ENCODE measurements around the gene BNC2. TPM values are rescaled to one million over a fixed set of nuclear protein-coding genes. Genes with fewer than 3 reads are reported as not detected.

BNC2 gene
- total RNA-seq, 1 donor, result 53.9 TPM

DNA sequence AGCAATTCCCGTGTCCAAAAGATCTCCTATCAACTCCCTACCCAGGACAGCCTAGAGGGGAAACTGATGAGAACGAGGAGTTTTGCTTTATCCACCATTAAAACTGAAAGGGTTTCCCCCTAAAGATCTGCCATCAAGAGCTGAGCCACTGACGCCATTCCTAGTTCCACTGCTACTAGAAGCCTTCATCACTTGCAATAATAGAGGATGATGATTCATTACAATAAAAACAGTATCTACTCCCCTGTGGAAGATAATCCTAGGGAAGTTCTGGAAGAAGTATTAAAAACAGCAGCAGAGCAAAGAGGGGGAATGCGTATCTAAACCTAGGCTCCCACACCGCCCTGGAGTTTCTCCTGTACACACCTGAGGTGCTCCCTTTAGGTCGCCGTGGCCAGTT lies 394.5 kb downstream of the BNC2 start:
- DNase-seq (ENCODE audit: insufficient read length, low spot score, missing footprints), result peak; percentile 75
- H3K4me1 ChIP-seq (ENCODE audit: insufficient read depth, low read length), result peaks cover 11% of the 10 kb centered on the region
- H3K36me3 ChIP-seq (ENCODE audit: insufficient read depth, low read length), result peaks cover 10% of the 10 kb centered on the region
- H3K27me3 ChIP-seq (ENCODE audit: insufficient read depth, low read length), result no peaks in the 10 kb centered on the region
- H3K4me3 ChIP-seq (ENCODE audit: insufficient read depth, low read length), result no peak overlapping the region
- no peak overlapping the region for H3K27ac ChIP-seq (ENCODE audit: low read depth, low read length)
- H2AFZ ChIP-seq (ENCODE audit: low read length), result no peak overlapping the region
- no peaks in the 10 kb centered on the region for H3K9me3 ChIP-seq (ENCODE audit: low read depth, low read length)
- peak overlapping the region; percentile 33 for H3K4me2 ChIP-seq (ENCODE audit: insufficient read depth, low read length)
- no peaks in the 10 kb centered on the region for H4K20me1 ChIP-seq (ENCODE audit: insufficient read depth, low read length)
- peaks cover 5% of the 10 kb centered on the region for H3K79me2 ChIP-seq (ENCODE audit: insufficient read depth, low read length)
- TF ChIP-seq, protein P1, sequence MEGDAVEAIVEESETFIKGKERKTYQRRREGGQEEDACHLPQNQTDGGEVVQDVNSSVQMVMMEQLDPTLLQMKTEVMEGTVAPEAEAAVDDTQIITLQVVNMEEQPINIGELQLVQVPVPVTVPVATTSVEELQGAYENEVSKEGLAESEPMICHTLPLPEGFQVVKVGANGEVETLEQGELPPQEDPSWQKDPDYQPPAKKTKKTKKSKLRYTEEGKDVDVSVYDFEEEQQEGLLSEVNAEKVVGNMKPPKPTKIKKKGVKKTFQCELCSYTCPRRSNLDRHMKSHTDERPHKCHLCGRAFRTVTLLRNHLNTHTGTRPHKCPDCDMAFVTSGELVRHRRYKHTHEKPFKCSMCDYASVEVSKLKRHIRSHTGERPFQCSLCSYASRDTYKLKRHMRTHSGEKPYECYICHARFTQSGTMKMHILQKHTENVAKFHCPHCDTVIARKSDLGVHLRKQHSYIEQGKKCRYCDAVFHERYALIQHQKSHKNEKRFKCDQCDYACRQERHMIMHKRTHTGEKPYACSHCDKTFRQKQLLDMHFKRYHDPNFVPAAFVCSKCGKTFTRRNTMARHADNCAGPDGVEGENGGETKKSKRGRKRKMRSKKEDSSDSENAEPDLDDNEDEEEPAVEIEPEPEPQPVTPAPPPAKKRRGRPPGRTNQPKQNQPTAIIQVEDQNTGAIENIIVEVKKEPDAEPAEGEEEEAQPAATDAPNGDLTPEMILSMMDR (IDR thresholded peaks at IDR 0.05; ENCODE audit: extremely low read depth, low read depth, low read length), result no peak

DNA sequence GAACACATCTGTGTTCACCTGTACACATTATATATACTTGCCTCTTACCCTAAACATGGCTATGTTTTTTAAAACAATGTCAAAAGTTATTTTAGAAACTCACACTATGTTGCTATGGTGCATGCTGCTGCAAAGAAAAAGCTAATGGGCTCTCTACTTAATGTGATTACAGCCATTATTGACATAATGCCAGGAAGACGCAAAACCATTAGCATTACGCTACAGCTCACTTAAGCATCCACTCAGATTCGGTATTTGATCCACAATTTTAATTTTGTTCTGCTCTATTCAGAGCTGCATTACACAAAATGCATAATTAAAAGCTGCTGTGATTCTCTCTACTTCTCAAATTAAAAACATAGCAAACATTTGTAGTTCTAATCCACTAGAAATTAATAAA lies 395.2 kb downstream of the BNC2 start:
- Histone ChIP-seq H3K79me2 (ENCODE audit: insufficient read depth, low read length) (peaks cover 6% of the 10 kb centered on the region), H3K4me1 (ENCODE audit: insufficient read depth, low read length) (peaks cover 11% of the 10 kb centered on the region), H2AFZ (ENCODE audit: low read length) (no peak overlapping the region), H3K27ac (ENCODE audit: low read depth, low read length) (no peak overlapping the region), H4K20me1 (ENCODE audit: insufficient read depth, low read length) (no peaks in the 10 kb centered on the region), H3K27me3 (ENCODE audit: insufficient read depth, low read length) (no peaks in the 10 kb centered on the region), H3K4me3 (ENCODE audit: insufficient read depth, low read length) (no peak overlapping the region), H3K4me2 (ENCODE audit: insufficient read depth, low read length) (no peak overlapping the region), H3K36me3 (ENCODE audit: insufficient read depth, low read length) (peaks cover 10% of the 10 kb centered on the region), H3K9me3 (ENCODE audit: low read depth, low read length) (no peaks in the 10 kb centered on the region)
- TF ChIP-seq, protein P1 (IDR thresholded peaks at IDR 0.05; ENCODE audit: extremely low read depth, low read depth, low read length), result no peak
- DNase-seq (ENCODE audit: insufficient read length, low spot score, missing footprints), result no peak

DNA sequence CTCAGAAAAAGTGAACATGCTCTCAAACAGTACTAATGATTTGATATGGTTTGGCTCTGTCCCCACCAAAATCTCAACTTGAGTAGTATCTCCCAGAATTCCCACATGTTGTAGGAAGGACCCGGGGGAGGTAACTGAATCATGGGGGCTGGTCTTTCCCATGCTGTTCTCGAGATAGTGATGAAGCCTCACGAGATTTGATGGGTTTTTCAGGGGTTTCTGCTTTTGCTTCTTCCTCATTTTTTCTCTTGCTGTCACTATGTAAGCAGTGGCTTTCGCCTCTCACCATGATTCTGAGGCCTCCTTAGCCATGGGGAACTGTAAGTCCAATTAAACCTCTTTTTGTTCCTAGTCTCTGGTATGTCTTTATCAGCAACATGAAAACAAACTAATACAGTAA lies 401.3 kb downstream of the BNC2 start:
- H3K27me3 ChIP-seq (ENCODE audit: insufficient read depth, low read length), result no peaks in the 10 kb centered on the region
- H3K27ac ChIP-seq (ENCODE audit: low read depth, low read length), result no peak overlapping the region
- no peak for DNase-seq (ENCODE audit: insufficient read length, low spot score, missing footprints)
- no peak overlapping the region for H3K4me2 ChIP-seq (ENCODE audit: insufficient read depth, low read length)
- H3K36me3 ChIP-seq (ENCODE audit: insufficient read depth, low read length), result peaks cover 6% of the 10 kb centered on the region
- peaks cover 10% of the 10 kb centered on the region for H3K79me2 ChIP-seq (ENCODE audit: insufficient read depth, low read length)
- TF ChIP-seq, protein P1 (IDR thresholded peaks at IDR 0.05; ENCODE audit: extremely low read depth, low read depth, low read length), result no peak
- no peak overlapping the region for H2AFZ ChIP-seq (ENCODE audit: low read length)
- H3K4me3 ChIP-seq (ENCODE audit: insufficient read depth, low read length), result no peak overlapping the region
- H3K4me1 ChIP-seq (ENCODE audit: insufficient read depth, low read length), result no peaks in the 10 kb centered on the region
- H4K20me1 ChIP-seq (ENCODE audit: insufficient read depth, low read length), result no peaks in the 10 kb centered on the region
- H3K9me3 ChIP-seq (ENCODE audit: low read depth, low read length), result no peaks in the 10 kb centered on the region

DNA sequence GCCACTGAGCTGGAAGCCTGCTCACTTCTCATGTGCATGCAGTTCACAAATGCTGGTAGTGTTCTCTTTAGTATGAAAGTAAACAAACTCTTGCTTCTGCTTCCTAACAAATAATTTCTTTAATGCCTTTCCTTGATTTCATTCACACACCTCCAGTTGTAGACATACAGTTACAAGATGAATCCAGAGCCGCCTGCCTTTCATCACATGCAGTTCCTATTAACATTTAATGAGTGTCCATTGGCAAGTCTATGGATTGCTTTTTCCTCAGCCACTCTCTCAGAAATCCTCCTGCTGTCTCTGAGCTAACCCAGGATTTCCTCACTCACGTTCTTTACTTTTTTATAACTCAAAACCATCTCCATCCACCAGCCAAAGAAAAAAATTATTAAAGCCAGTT lies 408.6 kb downstream of the BNC2 start:
- Histone ChIP-seq H3K4me2 (ENCODE audit: insufficient read depth, low read length) (no peak overlapping the region), H3K27me3 (ENCODE audit: insufficient read depth, low read length) (no peaks in the 10 kb centered on the region), H3K79me2 (ENCODE audit: insufficient read depth, low read length) (peaks cover 35% of the 10 kb centered on the region), H3K4me1 (ENCODE audit: insufficient read depth, low read length) (peaks cover 9% of the 10 kb centered on the region), H3K4me3 (ENCODE audit: insufficient read depth, low read length) (no peak overlapping the region), H4K20me1 (ENCODE audit: insufficient read depth, low read length) (peaks cover 17% of the 10 kb centered on the region), H2AFZ (ENCODE audit: low read length) (no peak overlapping the region), H3K36me3 (ENCODE audit: insufficient read depth, low read length) (no peaks in the 10 kb centered on the region), H3K9me3 (ENCODE audit: low read depth, low read length) (no peaks in the 10 kb centered on the region), H3K27ac (ENCODE audit: low read depth, low read length) (no peak overlapping the region)
- TF ChIP-seq, protein P1 (IDR thresholded peaks at IDR 0.05; ENCODE audit: extremely low read depth, low read depth, low read length), result no peak
- DNase-seq (ENCODE audit: insufficient read length, low spot score, missing footprints), result no peak
